Spleen (tissue), 7 donors: ENCODE data around the gene XG.

Experiments used
- POLR2AphosphoS5 ChIP-seq, 3 donors: sonication (generic); formaldehyde crosslinking; IDR thresholded peaks; one replicate each; pipeline ENCODE4 v1.5.1; 2017; ENCODE audit warnings: antibody characterized with exemption in 3 of 3
- TF ChIP-seq, protein P1 (sequence below), 11 experiments: fragments of 200-600 bp in 7 of 11; fragments of 450-650 bp in 4 of 11; sonication (generic) in 4 of 11; IDR thresholded peaks in 8 of 11; conservative IDR thresholded peaks in 3 of 11; 1 replicate in 7 of 11; 2 replicates in 4 of 11; pipeline versions ENCODE4 v1.4.0 to v1.8.0; 2016 to 2021; ENCODE audit warnings: antibody characterized with exemption in 11 of 11, inconsistent platforms in 4 of 11, mild to moderate bottlenecking in 1 of 11
- donor health status: DM: no; HTN: no; CAD: no; lungs with moderate emphysema.
- donor health status: DM: no; HTN: no; CAD: no.
- donor health status: DM: no; HTN: no; CAD: no.

GRCh38 chrX:2766906-2767305, 15.1 kb downstream of the XG start:
- TF ChIP-seq, protein P1, sequence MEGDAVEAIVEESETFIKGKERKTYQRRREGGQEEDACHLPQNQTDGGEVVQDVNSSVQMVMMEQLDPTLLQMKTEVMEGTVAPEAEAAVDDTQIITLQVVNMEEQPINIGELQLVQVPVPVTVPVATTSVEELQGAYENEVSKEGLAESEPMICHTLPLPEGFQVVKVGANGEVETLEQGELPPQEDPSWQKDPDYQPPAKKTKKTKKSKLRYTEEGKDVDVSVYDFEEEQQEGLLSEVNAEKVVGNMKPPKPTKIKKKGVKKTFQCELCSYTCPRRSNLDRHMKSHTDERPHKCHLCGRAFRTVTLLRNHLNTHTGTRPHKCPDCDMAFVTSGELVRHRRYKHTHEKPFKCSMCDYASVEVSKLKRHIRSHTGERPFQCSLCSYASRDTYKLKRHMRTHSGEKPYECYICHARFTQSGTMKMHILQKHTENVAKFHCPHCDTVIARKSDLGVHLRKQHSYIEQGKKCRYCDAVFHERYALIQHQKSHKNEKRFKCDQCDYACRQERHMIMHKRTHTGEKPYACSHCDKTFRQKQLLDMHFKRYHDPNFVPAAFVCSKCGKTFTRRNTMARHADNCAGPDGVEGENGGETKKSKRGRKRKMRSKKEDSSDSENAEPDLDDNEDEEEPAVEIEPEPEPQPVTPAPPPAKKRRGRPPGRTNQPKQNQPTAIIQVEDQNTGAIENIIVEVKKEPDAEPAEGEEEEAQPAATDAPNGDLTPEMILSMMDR (IDR thresholded peaks at IDR 0.05 in 8 of 11, conservative IDR thresholded peaks at IDR 0.05 in 3 of 11), result no peak
- no peak for TF ChIP-seq POLR2AphosphoS5 (IDR thresholded peaks at IDR 0.05)
